Gastroesophageal sphincter (tissue), 3 donors: ENCODE results near the gene XYLT1.

Experiments
- CTCF ChIP-seq, 4 experiments: fragments of 200-600 bp in 2 of 4; fragments of 450-650 bp in 2 of 4; sonication (generic) in 1 of 4; IDR thresholded peaks; one replicate each; pipeline ENCODE4 v1.5.1; 2017 to 2019; ENCODE audit warnings: antibody characterized with exemption in 4 of 4, mild to moderate bottlenecking in 2 of 4, moderate library complexity in 2 of 4
- POLR2A ChIP-seq, 2 donors: fragments of 450-650 bp; IDR thresholded peaks; one replicate each; pipeline ENCODE4 v1.6.1; 2017; ENCODE audit warnings: antibody characterized with exemption in 2 of 2, mild to moderate bottlenecking in 2 of 2, moderate library complexity in 1 of 2

- TF ChIP-seq CTCF (IDR thresholded peaks at IDR 0.05) (no peak), POLR2A (IDR thresholded peaks at IDR 0.05) (no peak)
Measured at GRCh38 chr16:17131351-17131750, 339.4 kb downstream of the XYLT1 start.
